Measurements from ENCODE around the gene DYSF. TPM values are rescaled to one million over a fixed set of nuclear protein-coding genes. Genes with fewer than 3 reads are reported as not detected.

DYSF gene
- total and polyA plus RNA-seq, 2 donors (not counting 1 experiment from before 2014, with no cell fraction given): 0.17 to 0.43 TPM

DNA sequence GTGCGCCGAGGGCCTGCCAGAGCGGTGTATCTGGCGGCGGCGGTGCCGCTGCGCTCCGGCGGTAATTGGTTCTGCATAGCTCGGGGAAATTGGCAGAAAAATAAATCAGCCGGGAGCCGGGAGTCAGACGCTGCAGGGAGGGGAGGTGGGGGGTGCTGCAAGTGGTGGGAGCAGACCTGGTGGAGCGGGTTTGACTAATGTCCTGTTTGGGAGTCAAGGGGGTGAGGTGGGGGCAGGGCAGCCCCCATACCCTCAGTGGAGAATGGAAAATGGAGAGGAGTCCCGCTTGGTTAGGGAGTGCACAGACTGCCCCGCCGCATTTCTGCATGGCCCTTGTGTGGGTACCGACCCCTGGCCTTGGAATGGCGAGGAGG lies 107.3 kb downstream of the DYSF start:
- Histone ChIP-seq H3K4me3 (ENCODE audit: control extremely low read depth in 1 of 5, extremely low read depth in 1 of 5, insufficient read depth in 1 of 5, low read depth in 2 of 5, low read length in 4 of 5) (no peak overlapping the region), H3K79me2 (ENCODE audit: control insufficient read depth, insufficient read depth, low read length) (no peaks in the 10 kb centered on the region), H3K36me3 (replicated peaks in 1 of 2; ENCODE audit: control extremely low read depth in 1 of 2, control insufficient read depth in 1 of 2, extremely low read depth in 1 of 2, insufficient read depth in 2 of 2, low read length in 1 of 2) (no peaks in the 10 kb centered on the region), H2AFZ (ENCODE audit: insufficient read depth, low read depth, low read length, poor library complexity, severe bottlenecking) (no peak overlapping the region), H3K4me1 (ENCODE audit: control insufficient read depth in 2 of 2, insufficient read depth in 2 of 2, low read length in 2 of 2) (no peaks in the 10 kb centered on the region), H3K27me3 (replicated peaks in 1 of 4; ENCODE audit: control extremely low read depth in 1 of 4, control insufficient read depth in 3 of 4, insufficient read depth in 4 of 4, low read length in 3 of 4) (no peaks in the 10 kb centered on the region), H3K9ac (ENCODE audit: low read length) (no peak overlapping the region), H3K9me3 (ENCODE audit: control extremely low read depth in 1 of 3, control insufficient read depth in 2 of 3, insufficient read depth in 1 of 3, low read length in 2 of 3) (no peaks in the 10 kb centered on the region), H3K4me2 (replicated peaks; ENCODE audit: low read depth, low read length, poor library complexity, severe bottlenecking) (no peak overlapping the region), H4K20me1 (ENCODE audit: control insufficient read depth, insufficient read depth, low read length, poor library complexity, severe bottlenecking) (no peaks in the 10 kb centered on the region), H3K27ac (ENCODE audit: low read length in 2 of 2) (no peak overlapping the region)
- ATAC-seq (ENCODE audit: low read depth) (no peak), DNase-seq (no peak)
- H3K4me1 Mint-ChIP-seq: no peaks in the 10 kb centered on the region
- 97% methylated on average over 14 of the region's 20 CpGs for WGBS (ENCODE audit: insufficient coverage)
- H3K9me3 Mint-ChIP-seq (ENCODE audit: insufficient read depth): no peaks in the 10 kb centered on the region
- no peaks in the 10 kb centered on the region for H3K27me3 Mint-ChIP-seq
- intact Hi-C loops (cut with micrococcal nuclease): no loop called here
- ChIA-PET CTCF (no interaction called here), POLR2A (no interaction called here)
- TF ChIP-seq, protein P1, sequence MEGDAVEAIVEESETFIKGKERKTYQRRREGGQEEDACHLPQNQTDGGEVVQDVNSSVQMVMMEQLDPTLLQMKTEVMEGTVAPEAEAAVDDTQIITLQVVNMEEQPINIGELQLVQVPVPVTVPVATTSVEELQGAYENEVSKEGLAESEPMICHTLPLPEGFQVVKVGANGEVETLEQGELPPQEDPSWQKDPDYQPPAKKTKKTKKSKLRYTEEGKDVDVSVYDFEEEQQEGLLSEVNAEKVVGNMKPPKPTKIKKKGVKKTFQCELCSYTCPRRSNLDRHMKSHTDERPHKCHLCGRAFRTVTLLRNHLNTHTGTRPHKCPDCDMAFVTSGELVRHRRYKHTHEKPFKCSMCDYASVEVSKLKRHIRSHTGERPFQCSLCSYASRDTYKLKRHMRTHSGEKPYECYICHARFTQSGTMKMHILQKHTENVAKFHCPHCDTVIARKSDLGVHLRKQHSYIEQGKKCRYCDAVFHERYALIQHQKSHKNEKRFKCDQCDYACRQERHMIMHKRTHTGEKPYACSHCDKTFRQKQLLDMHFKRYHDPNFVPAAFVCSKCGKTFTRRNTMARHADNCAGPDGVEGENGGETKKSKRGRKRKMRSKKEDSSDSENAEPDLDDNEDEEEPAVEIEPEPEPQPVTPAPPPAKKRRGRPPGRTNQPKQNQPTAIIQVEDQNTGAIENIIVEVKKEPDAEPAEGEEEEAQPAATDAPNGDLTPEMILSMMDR (IDR thresholded peaks at IDR 0.05): no peak
- TF ChIP-seq EZH2 (IDR thresholded peaks at IDR 0.05; ENCODE audit: borderline replicate concordance, insufficient read depth, low read depth, low read length, poor library complexity, severe bottlenecking): no peak
- no peak overlapping the region for H3K4me3 Mint-ChIP-seq
- no peak overlapping the region for H3K27ac Mint-ChIP-seq

DNA sequence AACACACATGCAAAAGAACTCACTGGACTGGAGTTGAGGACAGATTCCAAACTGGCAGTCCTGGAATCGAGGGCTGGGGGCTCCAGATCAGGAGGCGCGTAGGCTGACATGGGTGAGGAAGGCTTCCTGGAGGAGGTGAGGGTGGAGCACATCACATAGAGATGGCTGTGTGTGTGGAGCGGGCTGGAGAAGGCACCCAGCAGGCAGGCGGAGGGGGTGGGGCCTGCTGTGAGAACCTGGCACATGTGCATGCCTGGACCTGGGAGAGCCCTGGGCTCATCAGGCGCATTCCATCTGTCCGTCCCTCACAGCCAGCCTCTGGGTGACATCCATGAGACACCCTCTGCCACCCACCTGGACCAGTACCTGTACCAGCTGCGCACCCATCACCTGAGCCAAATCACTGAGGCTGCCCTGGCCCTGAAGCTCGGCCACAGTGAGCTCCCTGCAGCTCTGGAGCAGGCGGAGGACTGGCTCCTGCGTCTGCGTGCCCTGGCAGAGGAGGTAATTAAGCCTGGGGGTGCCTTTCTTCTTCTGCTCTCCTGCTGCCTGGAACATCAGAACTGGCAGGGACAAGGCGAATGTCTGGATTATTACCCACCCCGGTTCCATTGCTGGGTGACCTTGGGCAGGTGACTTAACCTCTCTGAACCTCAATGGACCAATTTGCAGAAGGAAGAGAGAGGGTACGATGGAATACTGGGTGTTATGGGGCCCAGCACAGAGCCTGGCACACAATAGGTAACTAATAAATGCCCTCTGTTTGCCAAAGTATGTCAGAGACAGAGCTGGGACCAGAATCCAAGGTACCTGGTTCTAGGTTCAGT lies 108.3 kb downstream of the DYSF start:
- WGBS (ENCODE audit: insufficient coverage): 93% methylated on average over 13 of the region's 15 CpGs
- Histone ChIP-seq H3K4me3 (ENCODE audit: control extremely low read depth in 1 of 5, extremely low read depth in 1 of 5, insufficient read depth in 1 of 5, low read depth in 2 of 5, low read length in 4 of 5) (no peak overlapping the region), H3K27ac (ENCODE audit: low read length in 2 of 2) (no peak overlapping the region), H3K27me3 (replicated peaks in 1 of 4; ENCODE audit: control extremely low read depth in 1 of 4, control insufficient read depth in 3 of 4, insufficient read depth in 4 of 4, low read length in 3 of 4) (no peaks in the 10 kb centered on the region), H4K20me1 (ENCODE audit: control insufficient read depth, insufficient read depth, low read length, poor library complexity, severe bottlenecking) (no peaks in the 10 kb centered on the region), H3K79me2 (ENCODE audit: control insufficient read depth, insufficient read depth, low read length) (no peaks in the 10 kb centered on the region), H3K36me3 (replicated peaks in 1 of 2; ENCODE audit: control extremely low read depth in 1 of 2, control insufficient read depth in 1 of 2, extremely low read depth in 1 of 2, insufficient read depth in 2 of 2, low read length in 1 of 2) (no peaks in the 10 kb centered on the region), H3K4me2 (replicated peaks; ENCODE audit: low read depth, low read length, poor library complexity, severe bottlenecking) (no peak overlapping the region), H2AFZ (ENCODE audit: insufficient read depth, low read depth, low read length, poor library complexity, severe bottlenecking) (no peak overlapping the region), H3K9ac (ENCODE audit: low read length) (no peak overlapping the region), H3K9me3 (ENCODE audit: control extremely low read depth in 1 of 3, control insufficient read depth in 2 of 3, insufficient read depth in 1 of 3, low read length in 2 of 3) (no peaks in the 10 kb centered on the region), H3K4me1 (ENCODE audit: control insufficient read depth in 2 of 2, insufficient read depth in 2 of 2, low read length in 2 of 2) (no peaks in the 10 kb centered on the region)
- no peak overlapping the region for H3K4me3 Mint-ChIP-seq
- POLR2A ChIA-PET: no interaction called here
- no peaks in the 10 kb centered on the region for H3K4me1 Mint-ChIP-seq
- no peaks in the 10 kb centered on the region for H3K27me3 Mint-ChIP-seq
- H3K9me3 Mint-ChIP-seq (ENCODE audit: insufficient read depth): no peaks in the 10 kb centered on the region
- no peak overlapping the region for H3K27ac Mint-ChIP-seq
- DNase-seq (no peak), ATAC-seq (ENCODE audit: low read depth) (no peak)
- CTCF ChIA-PET: no interaction called here
- intact Hi-C loops (cut with micrococcal nuclease): no loop called here
- no peak for TF ChIP-seq EZH2 (IDR thresholded peaks at IDR 0.05; ENCODE audit: borderline replicate concordance, insufficient read depth, low read depth, low read length, poor library complexity, severe bottlenecking)
- TF ChIP-seq, protein P1 (IDR thresholded peaks at IDR 0.05): no peak

Data from B cell (primary cell).